ENCODE measurements around the gene TUBGCP2. TPM values are rescaled to one million over a fixed set of nuclear protein-coding genes. Genes with fewer than 3 reads are reported as not detected.

The TUBGCP2 gene
- total RNA-seq, 1 donor: 60.8 TPM

DNA sequence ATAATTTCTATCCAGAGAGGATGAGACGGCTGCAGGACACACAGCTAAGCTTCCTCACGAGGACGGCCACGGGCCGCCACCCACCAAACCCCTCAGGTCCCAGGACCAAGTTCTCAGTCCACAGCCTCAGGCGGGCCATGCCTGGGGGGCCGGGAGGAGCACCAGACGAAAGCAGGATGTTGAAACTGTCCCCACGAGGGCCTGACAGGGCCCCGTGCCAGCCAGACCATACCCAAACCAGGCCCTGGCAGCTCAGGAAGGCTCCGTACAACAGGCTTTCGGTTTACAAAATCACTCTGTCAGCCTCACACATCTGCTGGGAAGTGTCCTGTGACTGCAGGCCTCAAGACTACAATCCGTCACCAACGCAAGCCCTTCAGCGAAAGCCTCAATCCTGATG is 14.5 kb downstream of the TUBGCP2 start:
- Histone ChIP-seq H2AFZ (ENCODE audit: low read length) (no peak overlapping the region), H3K4me3 (ENCODE audit: insufficient read depth, low read length) (no peak overlapping the region), H3K79me2 (ENCODE audit: insufficient read depth, low read length) (no peaks in the 10 kb centered on the region), H3K27me3 (ENCODE audit: insufficient read depth, low read length) (no peaks in the 10 kb centered on the region), H3K27ac (ENCODE audit: low read depth, low read length) (no peak overlapping the region), H3K9me3 (ENCODE audit: low read depth, low read length) (no peaks in the 10 kb centered on the region), H4K20me1 (ENCODE audit: insufficient read depth, low read length) (peaks cover 6% of the 10 kb centered on the region), H3K4me1 (ENCODE audit: insufficient read depth, low read length) (peaks cover 18% of the 10 kb centered on the region), H3K36me3 (ENCODE audit: insufficient read depth, low read length) (peaks cover 58% of the 10 kb centered on the region), H3K4me2 (ENCODE audit: insufficient read depth, low read length) (no peak overlapping the region)
- DNase-seq (ENCODE audit: insufficient read length, low spot score, missing footprints): no peak
- TF ChIP-seq CTCF (IDR thresholded peaks at IDR 0.05; ENCODE audit: extremely low read depth, low read depth, low read length): no peak

DNA sequence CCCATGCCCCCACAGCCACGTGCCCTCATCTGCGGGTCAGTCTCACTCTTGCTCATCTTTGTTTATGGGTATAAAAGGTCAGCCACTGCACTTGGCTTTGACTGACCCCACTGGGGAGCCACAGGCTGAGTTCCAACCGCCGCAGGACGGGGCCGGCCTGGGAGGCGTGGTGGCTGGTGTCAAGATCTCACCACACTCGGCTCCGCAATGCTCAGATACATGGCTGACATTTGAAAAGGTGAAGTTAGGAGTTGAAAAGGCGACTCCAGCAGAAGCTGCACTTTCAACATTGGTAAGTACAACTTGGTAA is 14.9 kb downstream of the TUBGCP2 start:
- Histone ChIP-seq H3K4me3 (ENCODE audit: insufficient read depth, low read length) (no peak overlapping the region), H3K9me3 (ENCODE audit: low read depth, low read length) (no peaks in the 10 kb centered on the region), H4K20me1 (ENCODE audit: insufficient read depth, low read length) (peaks cover 6% of the 10 kb centered on the region), H3K36me3 (ENCODE audit: insufficient read depth, low read length) (peaks cover 58% of the 10 kb centered on the region), H3K4me2 (ENCODE audit: insufficient read depth, low read length) (no peak overlapping the region), H3K27me3 (ENCODE audit: insufficient read depth, low read length) (no peaks in the 10 kb centered on the region), H2AFZ (ENCODE audit: low read length) (no peak overlapping the region), H3K4me1 (ENCODE audit: insufficient read depth, low read length) (peaks cover 18% of the 10 kb centered on the region), H3K27ac (ENCODE audit: low read depth, low read length) (peak overlapping the region; percentile 35), H3K79me2 (ENCODE audit: insufficient read depth, low read length) (no peaks in the 10 kb centered on the region)
- no peak for TF ChIP-seq CTCF (IDR thresholded peaks at IDR 0.05; ENCODE audit: extremely low read depth, low read depth, low read length)
- DNase-seq (ENCODE audit: insufficient read length, low spot score, missing footprints): no peak

DNA sequence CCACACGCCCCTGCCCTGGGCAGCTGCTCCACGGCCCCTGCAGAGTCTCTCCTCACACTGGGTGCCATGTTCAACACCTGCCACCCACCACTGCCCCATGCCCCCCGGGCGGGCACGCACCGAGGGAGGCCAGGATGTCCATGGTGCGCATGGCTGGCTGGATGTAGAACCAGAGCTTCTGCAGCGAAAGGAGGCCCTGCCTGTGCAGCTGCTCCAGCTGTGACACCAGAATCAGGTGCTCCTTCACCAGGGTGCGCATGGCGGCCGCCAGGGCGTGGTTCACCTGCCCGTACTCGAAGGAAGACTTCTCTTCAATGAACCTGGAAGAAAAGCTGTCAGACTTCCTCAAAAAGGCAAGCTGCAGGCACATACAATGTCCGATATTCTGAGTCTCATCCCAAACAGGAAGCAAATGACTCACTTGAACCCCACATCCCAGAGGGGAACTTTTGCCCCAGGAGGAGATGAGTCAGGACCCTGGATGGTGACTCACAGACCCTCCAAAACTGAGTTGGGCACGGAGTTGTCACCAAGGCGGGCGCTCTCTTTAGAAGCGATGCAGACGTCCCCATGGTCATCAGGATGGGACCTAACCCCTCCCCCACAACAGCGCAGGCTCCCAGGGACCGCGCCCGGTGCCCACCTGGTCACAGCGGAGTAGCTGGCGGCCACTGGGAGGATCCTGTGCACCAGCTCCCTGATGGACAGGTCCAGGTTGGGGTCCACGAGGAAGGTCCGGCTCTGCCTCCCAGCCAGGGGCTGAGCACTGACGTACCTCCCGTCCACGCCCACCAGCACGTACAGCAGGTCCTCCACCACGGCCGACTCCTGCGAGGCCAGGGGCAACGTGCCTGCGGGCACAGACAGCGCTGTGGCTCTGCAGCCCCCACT is 15.5 kb downstream of the TUBGCP2 start:
- peaks cover 6% of the 10 kb centered on the region for H4K20me1 ChIP-seq (ENCODE audit: insufficient read depth, low read length)

More for the DNA sequence above, 15.5 kb downstream of the TUBGCP2 start:
- Histone ChIP-seq H3K79me2 (ENCODE audit: insufficient read depth, low read length) (no peaks in the 10 kb centered on the region), H3K4me2 (ENCODE audit: insufficient read depth, low read length) (peak overlapping the region; percentile 65), H3K27ac (ENCODE audit: low read depth, low read length) (peak overlapping the region; percentile 35), H3K4me1 (ENCODE audit: insufficient read depth, low read length) (peaks cover 18% of the 10 kb centered on the region), H3K36me3 (ENCODE audit: insufficient read depth, low read length) (peaks cover 57% of the 10 kb centered on the region), H3K4me3 (ENCODE audit: insufficient read depth, low read length) (peak overlapping the region; percentile 33), H2AFZ (ENCODE audit: low read length) (no peak overlapping the region), H3K27me3 (ENCODE audit: insufficient read depth, low read length) (no peaks in the 10 kb centered on the region), H3K9me3 (ENCODE audit: low read depth, low read length) (no peaks in the 10 kb centered on the region)
- TF ChIP-seq CTCF (IDR thresholded peaks at IDR 0.05; ENCODE audit: extremely low read depth, low read depth, low read length): no peak
- DNase-seq (ENCODE audit: insufficient read length, low spot score, missing footprints): peak; percentile 99
